22Rv1 (cell line): Measurements from ENCODE around the gene CACNA1C.

Experiments
- H3K27ac ChIP-seq: fragments of 450-650 bp; 2 replicates; pipeline ENCODE4 v1.5.1; 2017
- ZFX ChIP-seq: fragments of 450-650 bp; IDR thresholded peaks from 2 replicates; pipeline ENCODE4 v1.6.1; 2017; ENCODE audit warnings: antibody characterized with exemption, borderline replicate concordance
- TF ChIP-seq, protein P1 (sequence below): fragments of 450-650 bp; IDR thresholded peaks from 2 replicates; pipeline ENCODE4 v1.5.1; 2017; ENCODE audit warnings: mild to moderate bottlenecking

The CACNA1C gene

DNA sequence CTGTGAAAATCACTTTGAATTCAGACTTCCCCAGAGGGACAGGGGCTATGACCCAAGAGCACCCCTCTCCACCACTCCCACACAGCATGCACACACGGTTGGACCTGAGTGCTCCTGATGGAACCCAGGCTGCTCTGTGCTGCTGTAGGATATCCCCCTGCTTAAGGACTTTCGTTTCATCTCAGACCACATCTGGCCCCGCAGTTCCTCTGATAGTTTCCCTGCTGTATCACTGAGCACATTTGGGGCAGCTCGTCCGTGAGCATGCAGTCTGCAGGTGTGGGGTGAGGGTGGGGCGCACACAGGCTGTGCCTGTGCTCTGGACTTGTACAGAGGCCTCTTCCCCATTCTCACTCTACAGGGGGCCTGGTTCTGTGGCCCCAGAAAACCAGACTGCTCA is 396.8 kb downstream of the CACNA1C start:
- H3K27ac ChIP-seq = no peak overlapping the region
- TF ChIP-seq, protein P1, sequence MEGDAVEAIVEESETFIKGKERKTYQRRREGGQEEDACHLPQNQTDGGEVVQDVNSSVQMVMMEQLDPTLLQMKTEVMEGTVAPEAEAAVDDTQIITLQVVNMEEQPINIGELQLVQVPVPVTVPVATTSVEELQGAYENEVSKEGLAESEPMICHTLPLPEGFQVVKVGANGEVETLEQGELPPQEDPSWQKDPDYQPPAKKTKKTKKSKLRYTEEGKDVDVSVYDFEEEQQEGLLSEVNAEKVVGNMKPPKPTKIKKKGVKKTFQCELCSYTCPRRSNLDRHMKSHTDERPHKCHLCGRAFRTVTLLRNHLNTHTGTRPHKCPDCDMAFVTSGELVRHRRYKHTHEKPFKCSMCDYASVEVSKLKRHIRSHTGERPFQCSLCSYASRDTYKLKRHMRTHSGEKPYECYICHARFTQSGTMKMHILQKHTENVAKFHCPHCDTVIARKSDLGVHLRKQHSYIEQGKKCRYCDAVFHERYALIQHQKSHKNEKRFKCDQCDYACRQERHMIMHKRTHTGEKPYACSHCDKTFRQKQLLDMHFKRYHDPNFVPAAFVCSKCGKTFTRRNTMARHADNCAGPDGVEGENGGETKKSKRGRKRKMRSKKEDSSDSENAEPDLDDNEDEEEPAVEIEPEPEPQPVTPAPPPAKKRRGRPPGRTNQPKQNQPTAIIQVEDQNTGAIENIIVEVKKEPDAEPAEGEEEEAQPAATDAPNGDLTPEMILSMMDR = no peak
- TF ChIP-seq ZFX = no peak

DNA sequence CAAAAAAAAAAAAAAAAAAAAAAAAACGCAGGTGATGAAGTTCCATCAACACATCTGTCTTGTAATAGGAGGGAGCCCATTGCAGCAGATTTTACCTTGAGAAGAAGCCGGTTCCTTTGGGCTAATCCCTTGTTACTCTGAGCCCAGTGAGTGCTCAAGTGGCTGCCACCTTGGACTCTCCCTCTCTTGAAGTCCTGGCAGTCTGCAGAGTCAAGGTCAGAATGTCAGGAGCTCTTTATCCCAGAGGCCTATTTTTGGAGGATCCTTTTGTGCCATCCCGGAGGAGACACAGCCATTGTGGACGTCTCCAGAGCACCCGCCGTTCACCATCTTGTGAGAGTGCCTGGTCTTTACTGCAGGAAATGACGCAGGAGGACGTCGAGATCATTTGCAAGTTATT is 397.8 kb downstream of the CACNA1C start:
- TF ChIP-seq, protein P1 = no peak
- TF ChIP-seq ZFX = no peak
- no peak overlapping the region for H3K27ac ChIP-seq

DNA sequence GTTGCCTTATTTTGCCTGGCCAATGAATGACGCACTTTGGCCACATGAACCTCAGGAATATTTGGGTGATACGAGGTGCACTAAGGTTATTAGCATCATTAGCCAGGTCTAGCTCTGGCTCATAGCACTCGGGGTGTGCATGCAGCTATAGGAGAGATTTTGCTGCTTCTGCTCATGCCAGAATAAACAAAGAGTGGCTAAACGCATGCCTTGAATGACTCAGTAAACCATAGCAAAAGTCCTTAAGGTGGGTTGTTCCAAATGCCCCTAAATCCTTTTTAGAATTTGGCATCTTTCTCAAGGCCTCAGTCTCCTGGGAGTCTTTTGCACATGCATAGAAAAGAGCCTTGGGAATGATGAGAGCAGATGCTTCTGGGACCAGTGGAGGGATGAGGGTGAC is 398.2 kb downstream of the CACNA1C start:
- TF ChIP-seq, protein P1 = no peak
- TF ChIP-seq ZFX = no peak
- H3K27ac ChIP-seq = no peak overlapping the region

DNA sequence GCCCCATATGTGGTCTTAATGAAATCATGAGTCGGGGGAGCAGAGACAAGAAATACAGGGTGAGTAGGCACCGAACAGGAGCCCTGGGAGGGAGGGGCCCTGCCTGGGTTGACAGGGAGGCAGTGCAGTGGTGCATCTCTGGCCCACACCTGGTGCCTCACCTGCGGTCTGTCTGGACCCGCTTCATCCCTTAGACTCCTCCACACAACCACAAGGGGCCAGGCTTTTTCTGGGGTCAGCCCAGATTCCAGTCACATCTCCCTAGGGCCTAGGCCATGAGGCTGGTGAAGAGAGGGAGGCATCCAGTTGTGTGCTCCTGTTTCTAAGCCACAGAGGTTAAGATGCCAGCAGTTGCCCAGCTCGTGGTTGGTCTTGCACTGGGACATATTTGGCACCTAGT is 398.7 kb downstream of the CACNA1C start:
- TF ChIP-seq, protein P1 = no peak
- H3K27ac ChIP-seq = no peak overlapping the region

DNA sequence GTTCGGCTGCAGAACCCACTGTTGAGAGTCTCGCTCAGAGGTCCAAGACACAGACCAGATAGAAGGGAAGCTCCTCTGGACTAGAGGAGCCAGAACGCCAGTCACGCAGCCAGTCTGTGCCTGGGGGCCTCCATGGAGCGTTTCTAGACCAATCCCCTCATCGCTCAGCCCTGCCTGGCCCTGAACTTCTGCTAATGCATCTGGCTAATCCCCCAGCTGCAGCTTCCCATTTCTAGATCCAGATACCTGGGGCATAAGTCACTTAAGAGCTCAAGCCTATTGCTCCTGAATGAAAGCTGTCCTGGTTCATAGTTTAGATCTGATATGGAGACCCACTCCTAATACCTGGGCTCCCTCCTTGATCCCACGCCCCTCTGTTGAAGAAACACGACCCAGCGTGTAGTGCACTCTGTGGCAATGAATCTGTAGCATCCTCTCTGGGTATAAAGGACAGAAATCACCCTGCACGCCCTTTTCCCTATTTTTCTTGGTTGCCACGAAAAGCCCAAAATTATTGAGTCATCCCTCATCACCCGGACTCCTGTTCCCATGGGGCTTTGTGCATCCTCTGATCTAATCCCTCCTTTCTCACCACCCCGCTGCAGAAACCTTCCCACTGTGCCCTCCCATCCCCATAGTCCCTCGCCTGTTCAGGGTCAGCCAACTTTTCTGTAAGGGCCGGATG is 400.4 kb downstream of the CACNA1C start:
- TF ChIP-seq, protein P1 = no peak
- no peak for TF ChIP-seq ZFX
- H3K27ac ChIP-seq = no peak overlapping the region

DNA sequence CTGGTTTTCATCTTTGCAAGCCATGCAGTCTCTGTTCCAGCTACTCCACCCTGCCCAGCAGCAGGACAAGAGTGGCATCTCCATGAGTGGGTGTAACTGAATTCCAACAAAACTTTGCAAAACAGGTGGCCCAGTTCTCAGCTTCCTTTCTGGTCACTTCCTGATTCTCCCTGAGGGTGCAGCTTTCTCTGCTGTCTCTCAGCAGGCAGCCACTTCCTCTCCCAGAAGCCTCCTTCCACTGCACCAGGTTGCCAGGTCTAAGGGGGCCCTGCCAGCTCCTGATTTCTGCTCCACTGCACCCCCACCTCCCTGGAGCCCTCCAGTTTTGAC is 400.9 kb downstream of the CACNA1C start:
- H3K27ac ChIP-seq = no peak overlapping the region
- TF ChIP-seq, protein P1 = no peak
- no peak for TF ChIP-seq ZFX

DNA sequence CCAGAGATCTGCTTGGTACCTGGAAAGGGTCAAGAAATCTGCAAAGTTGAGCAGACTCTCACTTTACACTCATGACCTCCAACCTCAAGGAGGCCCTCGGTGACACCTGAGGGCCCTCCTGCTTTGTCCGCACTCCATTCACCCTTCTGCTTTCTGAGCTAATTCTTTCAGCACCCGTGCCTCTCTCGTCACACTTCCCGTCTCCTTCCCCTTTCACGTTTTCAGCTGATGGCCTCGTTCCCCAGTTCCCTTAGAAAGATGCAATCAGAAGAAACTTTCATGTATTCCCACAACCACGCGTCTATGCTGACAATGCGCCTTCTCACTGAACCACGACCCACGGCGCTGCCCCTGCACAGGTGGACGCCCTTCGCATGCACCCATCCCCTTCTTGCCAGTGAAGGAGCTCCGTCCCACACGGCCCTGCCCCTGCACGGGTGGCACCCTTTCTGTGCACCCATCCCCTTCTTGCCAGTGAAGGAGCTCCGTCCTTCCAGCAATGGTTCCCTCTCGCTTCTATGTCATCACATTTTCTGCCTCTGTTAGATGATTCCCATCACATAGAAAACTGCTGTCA is 401.9 kb downstream of the CACNA1C start:
- TF ChIP-seq ZFX = no peak
- TF ChIP-seq, protein P1 = no peak
- H3K27ac ChIP-seq = no peak overlapping the region
